HG03135 (cell line): Measurements from ENCODE around the gene APP.
"Not testable (repeated sequence)": the region's sequence is repeated elsewhere in the genome, so short reads cannot be mapped to it uniquely, and the experiment has no call there.

ENCODE experiments used
- ATAC-seq: cut with Tn5 transposase; IDR thresholded peaks from one replicate; pipeline ENCODE4 v1.9.1; 2021; ENCODE audit warnings: mild to moderate bottlenecking, moderate library complexity; ENCODE audit not compliant: unreplicated experiment

Gene APP

GRCh38 chr21:26106562-26106961 is 64.0 kb downstream of the APP start:
- ATAC-seq = no peak

GRCh38 chr21:26105819-26106218 is 64.8 kb downstream of the APP start:
- no peak for ATAC-seq

GRCh38 chr21:26100573-26100972 is 70.0 kb downstream of the APP start:
- ATAC-seq = no peak

GRCh38 chr21:26099610-26100219 is 70.9 kb downstream of the APP start:
- ATAC-seq = no peak

GRCh38 chr21:26098772-26099397 is 71.7 kb downstream of the APP start:
- no peak for ATAC-seq

- ATAC-seq = no peak
Measured at GRCh38 chr21:26097475-26097874, 73.1 kb downstream of the APP start.

GRCh38 chr21:26096494-26097371 is 73.8 kb downstream of the APP start:
- no peak for ATAC-seq

- ATAC-seq = no peak
Measured at GRCh38 chr21:26095131-26095530, 75.4 kb downstream of the APP start.

GRCh38 chr21:26093122-26093521 is 77.4 kb downstream of the APP start:
- ATAC-seq = no peak

GRCh38 chr21:26091480-26092018 is 79.0 kb downstream of the APP start:
- no peak for ATAC-seq

- no peak for ATAC-seq
Measured at GRCh38 chr21:26089730-26090129, 80.8 kb downstream of the APP start.

GRCh38 chr21:26087223-26087918 is 83.2 kb downstream of the APP start:
- no peak for ATAC-seq

- no peak for ATAC-seq
Measured at GRCh38 chr21:26085882-26086281, 84.7 kb downstream of the APP start.

- no peak for ATAC-seq
Measured at GRCh38 chr21:26085127-26085526, 85.4 kb downstream of the APP start.

- no peak for ATAC-seq
Measured at GRCh38 chr21:26082549-26082948, 88.0 kb downstream of the APP start.

- not testable (repeated sequence) for ATAC-seq
Measured at GRCh38 chr21:26081175-26081760, 89.3 kb downstream of the APP start.

- no peak for ATAC-seq
Measured at GRCh38 chr21:26080211-26080610, 90.4 kb downstream of the APP start.

GRCh38 chr21:26079366-26079765 is 91.2 kb downstream of the APP start:
- no peak for ATAC-seq

GRCh38 chr21:26077521-26077920 is 93.0 kb downstream of the APP start:
- no peak for ATAC-seq
